Mesendoderm (in vitro differentiated cells): ENCODE data around the gene CFAP221.
A peak's percentile ranks its signal among the peaks of the same experiment; 100 is the strongest.

Experiments used
- DNase-seq: peaks from one replicate; pipeline ENCODE4 v3.0.0; 2013
- H2AK5ac ChIP-seq: 2 replicates; pipeline ENCODE4 v1.6.1; 2013; ENCODE audit warnings: low read length, inconsistent platforms
- H2BK120ac ChIP-seq: 2 replicates; pipeline ENCODE4 v1.6.1; 2013; ENCODE audit warnings: low read depth, mild to moderate bottlenecking, low read length, moderate library complexity, mixed read lengths
- H2BK15ac ChIP-seq: replicated peaks from 2 replicates; pipeline ENCODE4 v1.6.1; 2013; ENCODE audit warnings: low read depth, mild to moderate bottlenecking, moderate library complexity
- H2BK5ac ChIP-seq: 2 replicates; pipeline ENCODE4 v1.6.1; 2013; ENCODE audit warnings: low read length, inconsistent platforms
- H3K18ac ChIP-seq: 2 replicates; pipeline ENCODE4 v1.6.1; 2013; ENCODE audit warnings: mild to moderate bottlenecking, low read length, mixed read lengths
- H3K23ac ChIP-seq: one replicate; pipeline ENCODE4 v1.6.1; 2013; ENCODE audit warnings: low read length
- H3K27ac ChIP-seq: 2 replicates; pipeline ENCODE4 v1.5.1; 2013; ENCODE audit warnings: low read depth, mild to moderate bottlenecking, inconsistent platforms, low read length, moderate library complexity
- H3K27me3 ChIP-seq: 2 replicates; pipeline ENCODE4 v1.6.1; 2013; ENCODE audit warnings: low read length, control low read depth, mild to moderate bottlenecking, inconsistent platforms; ENCODE audit not compliant: insufficient read depth, poor library complexity
- H3K36me3 ChIP-seq: 2 replicates; pipeline ENCODE4 v1.6.1; 2013; ENCODE audit warnings: low read length, inconsistent platforms; ENCODE audit not compliant: control insufficient read depth, insufficient read depth
- H3K4ac ChIP-seq: one replicate; pipeline ENCODE4 v1.6.1; 2013; ENCODE audit warnings: low read depth, mild to moderate bottlenecking, low read length, moderate library complexity
- H3K4me1 ChIP-seq: 2 replicates; pipeline ENCODE4 v1.6.1; 2013; ENCODE audit warnings: low read depth, low read length, inconsistent platforms; ENCODE audit not compliant: control insufficient read depth
- H3K4me2 ChIP-seq: 2 replicates; pipeline ENCODE4 v1.6.1; 2013; ENCODE audit warnings: low read length
- H3K4me3 ChIP-seq: 2 replicates; pipeline ENCODE4 v1.5.1; 2013; ENCODE audit warnings: mild to moderate bottlenecking, low read length
- H3K56ac ChIP-seq: one replicate; pipeline ENCODE4 v1.6.1; 2013; ENCODE audit warnings: low read length
- H3K79me1 ChIP-seq: 2 replicates; pipeline ENCODE4 v1.6.1; 2013; ENCODE audit warnings: low read length, inconsistent platforms
- H3K79me2 ChIP-seq: 2 replicates; pipeline ENCODE4 v1.6.1; 2013; ENCODE audit warnings: mild to moderate bottlenecking, low read length; ENCODE audit not compliant: control insufficient read depth, insufficient read depth
- H3K9ac ChIP-seq: 2 replicates; pipeline ENCODE4 v1.6.1; 2013; ENCODE audit warnings: low read length, inconsistent platforms
- H4K5ac ChIP-seq: one replicate; pipeline ENCODE4 v1.6.1; 2013; ENCODE audit warnings: low read length
- H4K8ac ChIP-seq: one replicate; pipeline ENCODE4 v1.6.1; 2013; ENCODE audit warnings: low read depth, mild to moderate bottlenecking, control low read depth, low read length, moderate library complexity
- WGBS: extraction: QIAGEN DNeasy Blood & Tissue Kit; methylation state at CpG from one replicate; pipeline ENCODE4 v1.1.7; 2013; ENCODE audit warnings: low lambda C conversion rate, missing lambda C conversion rate; ENCODE audit not compliant: insufficient coverage; ENCODE audit errors: extremely low coverage; 5-methylcytosine and 5-hydroxymethylcytosine counted together

CFAP221 gene

GRCh38 chr2:119537792-119538191 is 6.5 kb upstream of the CFAP221 start:
- H3K4ac ChIP-seq = no peak overlapping the region
- no peaks in the 10 kb centered on the region for H3K79me2 ChIP-seq
- H3K18ac ChIP-seq = no peak overlapping the region
- no peak overlapping the region for H3K4me2 ChIP-seq
- H2BK15ac ChIP-seq = no peak overlapping the region
- no peak overlapping the region for H4K5ac ChIP-seq
- H3K56ac ChIP-seq = no peak overlapping the region
- H3K9ac ChIP-seq = no peak overlapping the region
- H3K4me3 ChIP-seq = no peak overlapping the region
- no peak overlapping the region for H3K23ac ChIP-seq
- no peak overlapping the region for H2BK5ac ChIP-seq
- H2BK120ac ChIP-seq = no peak overlapping the region
- H4K8ac ChIP-seq = no peak overlapping the region
- peak; percentile 88 for DNase-seq
- H3K27me3 ChIP-seq = no peaks in the 10 kb centered on the region
- no peak overlapping the region for H3K27ac ChIP-seq
- peaks cover 5% of the 10 kb centered on the region for H3K4me1 ChIP-seq
- no peaks in the 10 kb centered on the region for H3K79me1 ChIP-seq
- H3K36me3 ChIP-seq = no peaks in the 10 kb centered on the region
- H2AK5ac ChIP-seq = no peak overlapping the region

GRCh38 chr2:119541476-119541875 is 2.8 kb upstream of the CFAP221 start:
- no peak overlapping the region for H4K5ac ChIP-seq
- H3K18ac ChIP-seq = peak overlapping the region; percentile 94
- H4K8ac ChIP-seq = no peak overlapping the region
- H3K36me3 ChIP-seq = no peaks in the 10 kb centered on the region
- no peak overlapping the region for H2BK120ac ChIP-seq
- no peak overlapping the region for H3K23ac ChIP-seq
- H3K27me3 ChIP-seq = no peaks in the 10 kb centered on the region
- H2BK15ac ChIP-seq = no peak overlapping the region
- WGBS = no CpG with 5 or more reads among the region's 2 CpGs
- peak overlapping the region; percentile 56 for H3K27ac ChIP-seq
- H3K4me3 ChIP-seq = no peak overlapping the region
- H3K56ac ChIP-seq = peak overlapping the region; percentile 8
- DNase-seq = peak; percentile 95
- peaks cover 15% of the 10 kb centered on the region for H3K4me1 ChIP-seq
- H3K4me2 ChIP-seq = no peak overlapping the region
- no peak overlapping the region for H3K4ac ChIP-seq
- no peaks in the 10 kb centered on the region for H3K79me1 ChIP-seq
- no peak overlapping the region for H3K9ac ChIP-seq
- no peaks in the 10 kb centered on the region for H3K79me2 ChIP-seq
- no peak overlapping the region for H2AK5ac ChIP-seq
- H2BK5ac ChIP-seq = peak overlapping the region; percentile 20

- Histone ChIP-seq H3K36me3 (no peaks in the 10 kb centered on the region), H2AK5ac (no peak overlapping the region), H3K56ac (peak overlapping the region; percentile 94), H2BK5ac (peak overlapping the region; percentile 31), H3K4me3 (peak overlapping the region; percentile 54), H3K4me1 (peaks cover 14% of the 10 kb centered on the region), H3K79me2 (no peaks in the 10 kb centered on the region), H3K18ac (peak overlapping the region; percentile 85), H2BK120ac (no peak overlapping the region), H3K79me1 (no peaks in the 10 kb centered on the region), H2BK15ac (no peak overlapping the region), H4K8ac (no peak overlapping the region), H3K23ac (no peak overlapping the region), H3K4ac (peak overlapping the region; percentile 37), H3K9ac (peak overlapping the region; percentile 87), H3K27me3 (no peaks in the 10 kb centered on the region), H3K4me2 (peak overlapping the region; percentile 69), H3K27ac (peak overlapping the region; percentile 66), H4K5ac (no peak overlapping the region)
- peak; percentile 86 for DNase-seq
- WGBS = no CpG with 5 or more reads among the region's 11 CpGs
Observed at GRCh38 chr2:119544939-119545475, 758 bp downstream of the CFAP221 start.

GRCh38 chr2:119545754-119546446 is 1.7 kb downstream of the CFAP221 start:
- no peak overlapping the region for H3K23ac ChIP-seq
- no peak overlapping the region for H3K4me2 ChIP-seq
- H2BK15ac ChIP-seq = no peak overlapping the region
- no peak overlapping the region for H4K8ac ChIP-seq
- H3K27me3 ChIP-seq = no peaks in the 10 kb centered on the region
- no peak overlapping the region for H3K56ac ChIP-seq
- H3K9ac ChIP-seq = no peak overlapping the region
- H3K4me1 ChIP-seq = peaks cover 14% of the 10 kb centered on the region
- no peak overlapping the region for H4K5ac ChIP-seq
- H2BK120ac ChIP-seq = no peak overlapping the region
- no CpG with 5 or more reads among the region's 6 CpGs for whole genome bisulfite sequencing
- H2BK5ac ChIP-seq = no peak overlapping the region
- H3K27ac ChIP-seq = no peak overlapping the region
- H3K4me3 ChIP-seq = no peak overlapping the region
- H2AK5ac ChIP-seq = no peak overlapping the region
- DNase-seq = no peak
- no peaks in the 10 kb centered on the region for H3K79me1 ChIP-seq
- peak overlapping the region; percentile 20 for H3K4ac ChIP-seq
- no peaks in the 10 kb centered on the region for H3K79me2 ChIP-seq
- peak overlapping the region; percentile 53 for H3K18ac ChIP-seq
- no peaks in the 10 kb centered on the region for H3K36me3 ChIP-seq

- Histone ChIP-seq H3K4ac (no peak overlapping the region), H3K4me3 (no peak overlapping the region), H2BK5ac (peak overlapping the region; percentile 77), H4K5ac (no peak overlapping the region), H3K27ac (peak overlapping the region; percentile 71), H2BK120ac (no peak overlapping the region), H3K56ac (peak overlapping the region; percentile 77), H3K27me3 (no peaks in the 10 kb centered on the region), H3K79me2 (no peaks in the 10 kb centered on the region), H2BK15ac (no peak overlapping the region), H3K36me3 (no peaks in the 10 kb centered on the region), H3K9ac (peak overlapping the region; percentile 17), H2AK5ac (peak overlapping the region; percentile 58), H3K23ac (no peak overlapping the region), H3K79me1 (no peaks in the 10 kb centered on the region), H4K8ac (no peak overlapping the region), H3K18ac (no peak overlapping the region), H3K4me2 (peak overlapping the region; percentile 9), H3K4me1 (peaks cover 12% of the 10 kb centered on the region)
- DNase-seq = peak; percentile 61
- WGBS = no CpG with 5 or more reads among the region's 1 CpG
Observed at GRCh38 chr2:119546447-119546767, 2.2 kb downstream of the CFAP221 start.
